Testis (tissue), 2 donors: ENCODE results near the gene ARID1B.

ENCODE experiments used
- POLR2A ChIP-seq: fragments of 450-650 bp; IDR thresholded peaks from one replicate; pipeline ENCODE4 v1.6.1; 2017; ENCODE audit warnings: antibody characterized with exemption, mild to moderate bottlenecking, moderate library complexity
- TF ChIP-seq, protein P1 (sequence below), 3 experiments: fragments of 450-650 bp in 2 of 3; fragments of 200-600 bp in 1 of 3; sonication (generic) in 1 of 3; IDR thresholded peaks; one replicate each; pipeline ENCODE4 v1.5.1; 2016 to 2019; ENCODE audit warnings: antibody characterized with exemption in 3 of 3, mild to moderate bottlenecking in 2 of 3, moderate library complexity in 1 of 3

DNA sequence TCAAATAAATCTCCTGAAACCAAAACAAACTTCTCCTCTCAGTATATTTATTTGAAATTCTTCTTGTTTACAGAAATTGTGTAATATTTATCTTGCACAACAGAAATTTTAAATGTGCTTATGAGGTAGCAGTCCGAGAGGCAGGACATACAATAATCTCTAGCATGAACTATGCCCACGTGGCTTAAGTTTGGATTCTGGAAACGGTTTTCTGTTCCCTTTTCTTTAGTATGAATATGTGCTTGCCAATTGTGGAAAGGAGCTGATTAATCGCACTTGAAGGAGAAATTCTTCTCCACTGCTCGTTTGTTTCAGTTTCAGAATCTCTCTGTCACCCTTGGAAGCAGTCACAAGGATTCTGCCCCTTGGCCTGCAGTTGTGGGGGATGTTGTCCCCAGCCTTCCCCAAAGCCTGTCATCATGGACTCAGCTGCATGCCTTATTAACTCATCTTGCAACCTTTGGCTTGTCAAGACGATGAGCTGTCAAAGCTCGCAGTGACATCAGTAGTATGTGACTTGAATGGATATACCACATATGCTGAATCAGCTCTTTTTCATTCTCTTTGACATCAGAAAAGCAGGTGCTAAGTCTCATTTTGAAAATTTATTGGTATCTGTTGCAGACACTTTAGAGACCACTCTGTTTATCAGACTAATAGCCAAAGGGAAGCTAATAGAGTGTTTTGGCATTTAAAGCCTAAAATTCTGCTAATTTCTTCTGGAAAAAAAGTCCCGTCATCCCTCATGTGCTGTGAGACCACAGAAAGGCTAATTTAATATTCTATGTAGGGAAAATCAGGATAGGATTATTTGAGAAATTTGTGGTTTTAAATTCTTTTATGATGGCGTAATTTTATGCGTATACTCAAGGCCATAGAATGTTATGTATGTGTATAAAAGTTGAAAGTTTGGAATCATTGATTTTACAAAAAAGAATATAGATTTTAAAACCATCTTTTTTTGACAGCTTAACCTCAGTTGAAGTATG is 186.8 kb downstream of the ARID1B start:
- TF ChIP-seq, protein P1, sequence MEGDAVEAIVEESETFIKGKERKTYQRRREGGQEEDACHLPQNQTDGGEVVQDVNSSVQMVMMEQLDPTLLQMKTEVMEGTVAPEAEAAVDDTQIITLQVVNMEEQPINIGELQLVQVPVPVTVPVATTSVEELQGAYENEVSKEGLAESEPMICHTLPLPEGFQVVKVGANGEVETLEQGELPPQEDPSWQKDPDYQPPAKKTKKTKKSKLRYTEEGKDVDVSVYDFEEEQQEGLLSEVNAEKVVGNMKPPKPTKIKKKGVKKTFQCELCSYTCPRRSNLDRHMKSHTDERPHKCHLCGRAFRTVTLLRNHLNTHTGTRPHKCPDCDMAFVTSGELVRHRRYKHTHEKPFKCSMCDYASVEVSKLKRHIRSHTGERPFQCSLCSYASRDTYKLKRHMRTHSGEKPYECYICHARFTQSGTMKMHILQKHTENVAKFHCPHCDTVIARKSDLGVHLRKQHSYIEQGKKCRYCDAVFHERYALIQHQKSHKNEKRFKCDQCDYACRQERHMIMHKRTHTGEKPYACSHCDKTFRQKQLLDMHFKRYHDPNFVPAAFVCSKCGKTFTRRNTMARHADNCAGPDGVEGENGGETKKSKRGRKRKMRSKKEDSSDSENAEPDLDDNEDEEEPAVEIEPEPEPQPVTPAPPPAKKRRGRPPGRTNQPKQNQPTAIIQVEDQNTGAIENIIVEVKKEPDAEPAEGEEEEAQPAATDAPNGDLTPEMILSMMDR (IDR thresholded peaks at IDR 0.05), result no peak
- no peak for TF ChIP-seq POLR2A
